Stimulated activated CD8-positive, alpha-beta memory T cell treated with anti-CD3 and anti-CD28 coated beads, Interleukin-7, amount 100 ng/mL, for 48 hours (primary cell): ENCODE results near the gene ACTR2.
"Not testable (repeated sequence)": the region's sequence is repeated elsewhere in the genome, so short reads cannot be mapped to it uniquely, and the experiment has no call there.

Experiments used
- DNase-seq, 2 donors: peaks; one replicate each; pipeline ENCODE4 v3.0.0-alpha.2; 2020; ENCODE audit warnings: low read depth in 1 of 2; ENCODE audit errors: extremely low read depth in 1 of 2

ACTR2 gene

DNA sequence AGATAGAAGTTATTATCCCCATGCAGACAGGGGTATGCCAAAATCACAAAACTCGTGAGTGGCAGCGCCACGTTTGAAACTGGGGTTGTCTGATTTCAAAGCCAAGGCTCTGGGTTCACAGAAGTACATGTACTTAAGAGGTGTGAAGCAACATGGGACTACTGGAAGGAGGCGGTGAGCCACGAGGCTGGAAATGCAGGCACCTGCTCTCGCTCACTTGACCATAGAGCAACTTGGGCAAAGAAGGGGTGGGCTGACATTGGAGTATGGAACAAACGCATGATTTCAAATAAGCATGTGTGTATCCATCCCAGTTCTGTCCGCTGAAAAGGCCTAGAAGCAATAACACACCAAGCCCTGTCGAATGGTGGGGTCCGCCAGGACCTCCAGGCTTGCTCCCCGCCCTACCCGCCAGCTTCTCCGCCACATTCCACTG is 593 bp upstream of the ACTR2 start:
- no peak for DNase-seq

DNA sequence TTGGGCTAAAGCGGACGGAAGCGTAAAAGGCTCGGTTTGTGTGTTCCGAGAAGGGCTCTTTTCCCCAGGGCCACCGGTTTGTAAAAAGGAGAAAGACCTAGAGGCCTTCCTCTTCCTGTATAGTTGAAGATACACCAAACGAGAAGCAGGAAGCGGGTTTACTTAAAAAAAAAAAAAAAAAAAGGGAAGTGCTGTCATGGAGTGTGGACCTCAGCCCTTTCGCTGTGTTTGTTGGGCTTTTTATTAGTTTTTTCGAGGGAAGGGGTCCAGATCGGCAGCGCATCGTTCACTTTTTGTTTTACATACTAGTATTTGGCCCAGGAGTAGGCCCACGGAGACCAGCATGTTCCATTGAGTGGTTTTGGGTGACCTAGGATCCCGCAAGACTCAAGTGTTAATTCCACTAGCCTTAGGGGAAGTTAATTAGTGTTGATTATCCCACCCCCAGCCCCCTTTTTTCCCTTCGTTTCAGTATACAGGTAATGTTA is 676 bp downstream of the ACTR2 start:
- DNase-seq: no peak

DNA sequence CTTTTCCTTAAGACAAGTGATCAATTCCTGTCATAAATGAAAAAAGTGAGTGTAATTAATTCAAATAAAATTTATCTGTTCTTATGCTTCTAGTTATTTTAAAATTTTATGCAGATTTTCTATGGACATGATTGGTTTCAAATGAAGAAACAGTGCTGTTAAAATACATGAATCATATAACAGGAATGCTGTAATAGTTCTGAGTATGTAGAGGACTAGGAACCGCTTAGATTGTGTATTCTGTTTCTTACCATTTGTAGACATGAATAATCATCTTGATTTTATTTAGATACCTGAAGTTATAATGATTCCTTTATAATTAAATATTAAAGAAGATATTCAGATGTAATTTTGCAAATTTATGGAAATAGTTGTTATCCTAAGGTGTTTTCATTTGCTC is 3.5 kb downstream of the ACTR2 start:
- DNase-seq: no peak

DNA sequence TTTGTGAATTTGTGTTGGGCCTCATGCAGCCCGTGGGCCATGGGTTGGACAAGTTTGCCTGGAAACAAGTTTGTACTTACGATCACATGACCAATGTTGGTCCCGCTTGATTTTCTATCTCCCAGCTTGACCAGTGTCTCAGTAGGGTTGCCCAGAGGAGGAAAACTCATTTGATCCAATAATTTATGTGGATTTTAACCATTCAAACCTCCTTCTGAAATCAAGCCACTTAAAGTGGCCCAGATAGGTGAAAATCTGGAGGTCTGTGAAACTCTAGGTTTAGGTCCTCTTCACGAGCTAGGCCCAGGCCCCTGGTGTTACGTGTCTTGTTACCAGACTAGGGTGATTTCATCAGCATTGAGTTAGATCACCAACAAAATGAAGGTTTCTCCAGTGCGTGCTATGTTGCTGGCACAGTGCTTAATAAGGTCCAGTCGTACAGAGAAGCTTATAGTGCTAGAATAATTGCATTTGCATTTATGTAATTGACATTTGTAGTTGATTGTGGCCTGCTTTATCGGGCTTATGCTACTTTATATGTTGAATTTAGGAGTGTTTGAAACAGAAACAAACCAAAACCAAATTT is 4.4 kb downstream of the ACTR2 start:
- no peak for DNase-seq

DNA sequence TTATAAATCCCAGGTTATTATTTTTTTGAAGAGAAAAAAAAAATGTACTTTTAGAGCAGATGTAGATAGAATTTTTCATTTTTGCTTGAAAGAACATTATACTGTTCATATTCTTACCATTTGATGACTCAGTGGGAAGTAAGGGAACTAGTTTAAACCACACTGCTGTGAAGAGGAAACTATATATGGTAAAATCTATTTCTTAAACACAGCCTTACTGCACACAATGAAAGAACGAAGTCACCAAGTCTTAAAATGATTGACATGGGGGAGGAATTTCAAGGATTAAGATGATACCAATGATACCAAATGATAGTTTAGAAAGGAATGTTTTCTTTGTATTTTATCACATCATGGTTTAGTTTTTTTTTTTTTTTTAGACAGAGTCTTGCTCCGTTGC is 5.0 kb downstream of the ACTR2 start:
- no peak for DNase-seq

DNA sequence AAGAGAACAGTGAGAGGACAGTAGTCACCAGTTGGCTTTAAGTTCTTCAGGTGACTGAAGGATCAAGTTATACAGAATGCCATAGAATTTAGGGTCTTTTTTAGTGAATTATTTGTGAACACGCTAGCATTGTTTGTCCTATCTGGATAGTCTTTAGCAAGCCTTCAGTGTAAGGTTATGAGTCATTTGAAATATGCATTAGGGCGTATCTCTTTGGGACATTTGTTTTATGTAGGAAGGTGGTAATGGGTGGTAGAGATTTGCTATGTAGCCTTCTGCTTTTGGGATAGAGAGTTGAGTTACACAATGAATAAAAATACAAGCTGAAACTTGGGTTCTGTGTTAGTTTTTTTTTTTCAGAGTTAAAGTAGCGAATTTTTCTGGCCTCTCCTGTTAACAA is 13.0 kb downstream of the ACTR2 start:
- DNase-seq: no peak

DNA sequence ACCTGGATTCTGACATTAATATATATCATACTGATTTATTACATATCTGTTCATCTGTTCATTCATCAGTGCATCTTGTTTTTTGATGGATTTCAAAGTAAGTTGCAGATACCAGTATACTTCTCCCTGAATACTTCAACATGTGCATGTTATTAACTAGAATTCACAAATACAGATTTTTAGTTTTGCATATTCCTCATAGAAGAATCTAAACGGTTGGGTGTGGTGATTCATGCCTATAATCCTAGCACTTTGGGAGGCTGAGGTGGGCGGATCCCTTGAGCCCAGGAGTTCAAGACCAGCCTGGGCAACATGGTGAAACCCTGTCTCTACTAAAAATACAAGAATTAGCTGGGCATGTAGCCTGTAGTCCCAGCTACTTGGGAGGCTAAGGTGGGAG is 16.8 kb downstream of the ACTR2 start:
- not testable (repeated sequence) for DNase-seq

DNA sequence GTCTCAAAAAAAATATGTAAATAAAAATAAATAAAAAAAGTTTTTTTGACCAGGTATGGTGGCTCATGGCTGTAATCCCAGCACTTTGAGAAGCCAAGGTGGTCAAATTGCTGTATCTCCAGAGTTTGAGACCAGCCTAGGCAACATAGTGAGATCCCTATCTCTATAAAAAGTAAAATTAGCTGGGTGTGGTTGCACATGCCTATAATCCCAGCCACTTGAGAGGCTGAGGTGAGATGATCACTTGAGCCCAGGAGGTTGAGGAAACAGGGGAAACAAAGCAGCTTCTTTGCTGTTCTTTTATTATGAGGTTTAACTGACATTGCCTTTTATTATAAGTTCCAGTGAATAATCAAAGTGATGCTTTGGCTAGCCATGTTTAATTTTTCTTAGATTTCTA is 25.0 kb downstream of the ACTR2 start:
- no peak for DNase-seq

DNA sequence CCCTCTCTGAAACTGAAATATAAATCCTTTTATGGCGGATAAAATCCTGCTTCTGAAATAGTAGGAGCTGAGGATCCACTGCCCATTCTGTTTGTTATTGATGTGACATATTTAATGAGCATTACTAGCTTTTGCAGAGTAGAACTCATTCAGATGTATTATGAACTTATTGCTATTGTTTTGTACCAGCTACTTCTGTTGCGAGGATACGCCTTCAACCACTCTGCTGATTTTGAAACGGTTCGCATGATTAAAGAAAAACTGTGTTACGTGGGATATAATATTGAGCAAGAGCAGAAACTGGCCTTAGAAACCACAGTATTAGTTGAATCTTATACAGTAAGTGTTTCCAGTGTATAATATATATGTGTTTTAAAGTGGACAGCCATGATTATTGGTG is 27.7 kb downstream of the ACTR2 start:
- DNase-seq: no peak

DNA sequence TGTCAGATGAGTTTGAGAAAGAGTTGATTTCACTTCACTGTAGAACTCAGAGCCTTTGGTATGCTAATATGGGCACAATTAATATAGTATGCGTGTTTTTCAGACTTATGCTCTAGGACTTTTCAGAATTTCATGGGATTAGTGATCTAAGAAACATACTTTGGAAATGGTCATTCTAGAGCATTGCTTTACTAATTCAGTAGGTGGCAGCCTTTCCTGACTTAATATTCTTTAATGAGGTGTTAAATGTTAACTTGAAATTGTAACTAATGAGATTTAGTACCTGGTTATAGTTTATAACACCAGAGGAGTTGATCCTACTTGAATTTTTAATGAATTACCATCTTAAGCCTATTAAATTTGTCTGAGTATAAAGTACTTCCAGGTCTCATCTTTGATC is 28.4 kb downstream of the ACTR2 start:
- no peak for DNase-seq

DNA sequence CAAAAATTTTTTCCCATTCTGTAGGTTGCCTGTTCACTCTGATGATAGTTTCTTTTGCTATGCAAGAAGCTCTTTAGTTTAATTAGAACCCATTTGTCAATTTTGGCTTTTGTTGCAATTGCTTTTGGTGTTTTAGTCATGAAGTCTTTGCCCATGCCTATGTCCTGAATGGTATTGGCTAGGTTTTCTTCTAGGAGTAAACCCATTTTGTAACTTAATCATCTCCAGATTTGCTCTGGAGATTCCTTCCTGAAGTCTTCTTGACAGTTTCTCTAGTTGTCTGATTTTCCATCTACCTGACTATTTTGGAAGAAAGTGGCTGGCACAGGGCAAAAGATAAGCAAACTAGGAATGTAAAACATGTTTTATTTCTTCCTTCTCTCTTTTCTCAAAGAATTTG is 30.2 kb downstream of the ACTR2 start:
- not testable (repeated sequence) for DNase-seq

DNA sequence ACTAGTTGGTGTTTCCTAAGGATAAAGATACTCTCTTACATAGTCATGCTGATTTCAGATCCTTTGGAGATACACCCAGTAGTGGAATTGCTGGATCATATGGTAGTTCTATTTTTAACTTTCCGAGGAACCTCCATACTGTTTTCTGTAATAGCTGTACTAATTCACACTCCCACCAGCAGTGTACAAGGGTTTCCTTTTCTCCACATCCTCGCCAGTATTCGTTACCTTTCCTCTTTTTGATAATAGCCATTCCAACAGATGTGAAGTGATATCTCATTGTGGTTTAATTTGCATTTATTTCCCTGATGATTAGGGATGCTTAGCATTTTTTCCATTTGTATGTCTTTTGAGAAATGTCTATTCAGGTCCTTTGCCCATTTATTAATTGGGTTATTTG is 34.0 kb downstream of the ACTR2 start:
- DNase-seq: no peak

DNA sequence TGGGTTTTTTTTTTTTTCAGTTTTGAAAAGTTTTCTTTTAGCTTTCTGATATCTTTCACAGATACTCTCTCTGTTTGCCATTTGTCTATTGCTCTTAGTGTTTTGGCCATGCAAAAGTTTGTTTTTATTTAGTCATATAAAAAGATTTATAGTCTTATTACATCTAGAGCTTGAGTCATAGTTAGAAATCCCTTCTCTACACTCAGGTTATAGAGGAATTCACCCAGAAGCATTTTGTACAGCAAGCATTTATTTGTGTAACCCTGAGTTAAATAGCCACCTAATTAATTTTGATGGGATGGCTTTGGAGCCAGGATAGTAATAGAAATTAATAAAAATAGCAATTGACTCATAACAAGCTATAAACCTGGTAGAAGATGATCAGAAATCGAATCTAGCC is 35.6 kb downstream of the ACTR2 start:
- no peak for DNase-seq

DNA sequence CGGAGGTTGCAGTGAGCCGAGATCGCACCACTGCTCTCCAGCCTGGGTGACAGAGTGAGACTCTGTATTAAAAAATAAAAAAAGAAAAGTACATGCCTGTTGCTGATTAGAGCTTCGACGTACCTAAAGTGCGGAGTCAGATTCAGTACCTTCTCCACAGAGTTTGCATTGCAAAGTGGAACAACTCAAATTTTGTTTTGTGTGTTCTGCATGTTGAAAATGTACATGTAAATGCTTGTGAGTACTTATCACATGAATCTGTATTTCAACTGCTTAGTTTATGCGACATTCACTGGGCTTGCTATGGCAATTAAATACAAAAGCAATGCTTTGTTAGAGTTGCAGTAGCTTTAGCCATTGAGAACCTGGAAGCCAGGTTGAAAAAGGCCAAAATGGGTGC is 36.4 kb downstream of the ACTR2 start:
- no peak for DNase-seq

DNA sequence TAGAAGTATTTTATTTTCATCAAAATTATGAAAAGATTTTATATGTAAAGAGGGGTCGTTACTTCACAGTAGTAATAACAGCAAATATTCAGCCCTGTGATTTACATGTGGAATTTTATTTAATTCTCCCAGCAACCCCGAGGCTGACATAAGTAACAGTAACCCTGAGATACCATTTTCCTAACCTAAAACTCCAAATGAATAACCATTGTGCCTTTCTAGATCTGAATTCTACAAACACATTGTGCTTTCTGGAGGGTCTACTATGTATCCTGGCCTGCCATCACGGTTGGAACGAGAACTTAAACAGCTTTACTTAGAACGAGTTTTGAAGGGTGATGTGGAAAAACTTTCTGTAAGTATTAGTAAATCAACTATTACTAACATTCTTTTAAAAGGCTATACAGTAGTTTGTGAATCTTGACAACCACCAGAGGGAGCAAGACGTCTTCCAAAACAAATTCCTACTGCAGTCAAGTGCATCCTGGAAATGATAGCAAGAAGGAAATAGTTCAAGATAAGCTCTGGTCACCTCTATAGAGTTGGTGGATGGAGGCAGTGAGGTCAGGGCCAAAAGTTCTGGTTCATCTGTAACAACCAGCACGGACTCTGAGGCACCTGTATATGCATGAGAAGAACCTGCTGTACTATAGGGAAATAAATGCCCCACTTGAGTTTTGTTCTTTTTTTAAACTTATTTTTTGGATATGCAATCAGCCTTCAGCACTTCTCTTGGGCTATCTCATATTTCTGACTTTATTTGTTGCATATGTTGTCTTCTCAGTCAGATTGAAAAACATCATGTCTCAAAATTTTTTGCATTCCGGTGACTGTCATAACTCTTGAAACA is 37.4 kb downstream of the ACTR2 start:
- no peak for DNase-seq

DNA sequence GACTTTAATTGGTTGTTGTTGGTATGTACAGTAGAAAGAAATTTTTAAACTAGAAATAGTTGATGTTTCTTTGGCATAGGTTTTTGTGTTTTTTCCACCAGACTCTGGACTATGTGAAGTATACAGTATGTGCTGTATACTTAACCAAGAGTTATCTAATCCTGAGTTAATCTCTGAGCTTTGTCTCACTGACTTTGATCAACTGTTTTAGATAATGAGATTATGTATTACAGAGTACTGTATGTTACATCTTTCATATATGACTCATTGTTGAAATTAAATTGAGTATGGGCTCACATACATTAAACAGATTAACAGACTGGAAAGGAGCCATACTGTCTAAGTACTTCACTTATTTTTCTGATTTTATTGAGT is 38.0 kb downstream of the ACTR2 start:
- DNase-seq: no peak

DNA sequence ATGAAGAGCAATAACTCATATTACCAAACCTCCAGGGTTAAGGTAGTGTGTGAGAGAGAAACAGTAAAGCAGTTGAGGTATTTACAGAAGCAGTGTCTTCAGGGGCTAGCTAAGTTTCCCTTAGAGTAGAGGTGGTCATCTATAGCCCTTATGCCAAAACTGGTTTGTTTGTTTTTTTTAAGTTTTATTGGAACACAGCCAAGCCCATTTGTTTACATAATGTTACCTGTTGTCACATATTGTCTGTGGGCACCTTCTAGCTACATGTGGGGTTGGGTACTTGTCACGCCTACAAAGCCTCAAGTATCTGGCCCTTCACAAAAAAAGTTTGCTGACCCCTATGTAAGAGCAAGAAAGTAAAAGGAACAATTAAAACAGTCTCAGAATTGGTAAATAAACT is 39.4 kb downstream of the ACTR2 start:
- DNase-seq: no peak

DNA sequence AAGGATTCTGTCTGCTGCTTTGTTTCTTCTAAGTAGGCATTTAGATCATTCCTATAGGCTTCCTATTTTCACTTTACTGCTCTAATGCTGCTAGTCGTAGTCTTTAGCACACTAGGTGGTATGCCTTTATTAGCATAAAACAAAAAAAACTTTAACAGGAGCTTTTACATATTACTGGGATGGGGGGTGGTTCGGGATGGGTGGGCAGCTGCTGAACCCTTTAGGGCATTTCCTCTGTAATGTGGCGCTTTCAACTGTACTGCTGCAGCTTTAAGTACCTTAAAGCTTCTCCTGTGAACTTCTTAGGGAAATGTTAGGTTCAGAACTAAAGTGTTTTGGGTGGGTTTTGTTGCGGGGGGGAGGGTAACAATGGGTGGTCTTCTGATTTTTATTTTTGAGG is 41.3 kb downstream of the ACTR2 start:
- DNase-seq: no peak

DNA sequence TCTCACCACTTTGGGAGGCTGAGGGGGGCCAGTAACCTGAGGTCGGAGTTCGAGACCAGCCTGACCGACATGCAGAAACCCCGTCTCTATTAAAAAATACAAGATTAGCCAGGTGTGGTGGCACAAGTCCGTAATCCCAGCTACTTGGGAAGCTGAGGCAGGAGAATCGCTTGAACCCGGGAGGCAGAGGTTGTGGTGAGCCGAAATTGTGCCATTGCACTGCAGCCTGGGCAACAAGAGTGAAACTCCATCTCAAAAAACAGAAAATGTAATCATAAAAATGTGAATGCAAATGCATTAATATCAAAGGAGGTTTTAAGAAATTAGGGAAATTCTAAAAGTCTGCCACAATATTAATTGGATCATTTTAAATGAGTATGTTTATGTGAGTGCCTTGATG is 45.7 kb downstream of the ACTR2 start:
- no peak for DNase-seq

DNA sequence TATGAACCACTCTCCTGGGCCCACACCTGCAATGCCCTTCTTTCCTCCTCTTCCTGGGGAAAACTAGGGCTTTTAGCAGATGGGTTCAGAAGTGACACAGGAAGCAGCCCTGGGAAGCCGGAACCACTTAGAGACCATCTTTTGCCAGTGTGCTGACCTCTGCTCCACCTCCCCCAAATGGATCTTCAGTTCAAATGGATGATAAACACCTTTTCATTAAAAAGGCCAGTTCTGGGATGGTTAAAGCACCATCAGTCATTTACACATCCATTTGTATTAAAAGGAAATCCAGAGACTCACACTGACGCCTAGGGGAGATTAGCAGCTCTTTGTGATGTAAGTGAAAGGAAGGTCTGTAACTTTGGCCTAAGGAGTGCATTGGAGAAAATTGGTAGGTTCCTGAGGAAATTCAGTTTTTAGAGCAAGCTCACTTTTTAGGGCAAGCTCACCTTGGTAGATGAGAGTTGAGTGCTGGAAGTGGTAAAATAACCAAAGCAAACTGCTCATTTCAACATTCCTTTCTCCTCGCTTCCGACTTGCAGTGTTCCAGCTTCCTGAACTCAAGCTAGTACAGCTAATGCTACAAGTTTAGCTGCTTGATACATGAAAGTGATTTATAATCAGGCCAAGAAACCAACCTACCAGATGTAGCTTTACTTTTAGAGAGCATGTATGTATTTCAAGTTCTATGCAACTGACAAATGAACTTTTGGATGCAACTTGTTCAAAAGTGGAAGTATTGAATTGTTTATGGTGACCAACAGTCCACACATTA is 47.7 kb downstream of the ACTR2 start:
- DNase-seq: no peak

DNA sequence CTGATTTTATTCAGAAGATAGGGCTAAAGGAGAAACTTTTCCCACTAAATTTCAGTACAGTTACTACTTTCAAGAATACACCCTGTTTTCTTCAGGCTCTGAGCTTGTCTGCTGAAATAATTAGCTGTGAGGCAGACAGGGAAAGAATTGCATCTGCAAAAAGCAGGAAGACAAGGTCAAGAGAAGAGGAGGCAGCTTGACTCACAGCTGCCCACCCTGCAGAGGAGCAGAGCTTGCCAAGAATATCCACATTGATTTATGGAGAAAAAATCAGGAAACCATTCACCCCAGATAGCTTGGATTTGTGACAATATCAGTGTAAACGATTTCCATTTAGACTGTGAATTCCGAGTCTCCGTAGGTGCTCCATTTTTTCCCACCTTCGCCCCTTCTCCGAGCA is 49.0 kb downstream of the ACTR2 start:
- DNase-seq: no peak

DNA sequence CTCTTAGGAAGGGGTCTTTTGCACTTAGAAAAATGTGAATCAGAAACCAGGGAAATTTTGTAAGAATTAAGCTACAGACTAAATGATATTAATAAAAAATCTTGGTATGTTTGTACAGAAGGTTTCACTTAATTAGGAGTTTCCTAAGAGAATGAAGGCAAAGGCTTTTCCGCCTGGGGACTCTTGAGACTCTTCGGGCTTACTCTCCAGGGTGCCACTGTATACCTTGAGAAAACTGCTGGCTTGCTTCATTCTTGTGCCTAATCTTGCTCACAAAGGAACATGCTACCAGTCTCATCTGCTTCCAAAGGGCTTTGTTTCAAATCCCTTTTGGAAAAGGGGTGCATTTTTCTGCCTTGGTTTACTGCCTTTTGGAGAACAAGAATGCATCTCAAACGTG is 49.5 kb downstream of the ACTR2 start:
- DNase-seq: no peak
